ENCODE data around the gene GATAD2B.

Gene GATAD2B

DNA sequence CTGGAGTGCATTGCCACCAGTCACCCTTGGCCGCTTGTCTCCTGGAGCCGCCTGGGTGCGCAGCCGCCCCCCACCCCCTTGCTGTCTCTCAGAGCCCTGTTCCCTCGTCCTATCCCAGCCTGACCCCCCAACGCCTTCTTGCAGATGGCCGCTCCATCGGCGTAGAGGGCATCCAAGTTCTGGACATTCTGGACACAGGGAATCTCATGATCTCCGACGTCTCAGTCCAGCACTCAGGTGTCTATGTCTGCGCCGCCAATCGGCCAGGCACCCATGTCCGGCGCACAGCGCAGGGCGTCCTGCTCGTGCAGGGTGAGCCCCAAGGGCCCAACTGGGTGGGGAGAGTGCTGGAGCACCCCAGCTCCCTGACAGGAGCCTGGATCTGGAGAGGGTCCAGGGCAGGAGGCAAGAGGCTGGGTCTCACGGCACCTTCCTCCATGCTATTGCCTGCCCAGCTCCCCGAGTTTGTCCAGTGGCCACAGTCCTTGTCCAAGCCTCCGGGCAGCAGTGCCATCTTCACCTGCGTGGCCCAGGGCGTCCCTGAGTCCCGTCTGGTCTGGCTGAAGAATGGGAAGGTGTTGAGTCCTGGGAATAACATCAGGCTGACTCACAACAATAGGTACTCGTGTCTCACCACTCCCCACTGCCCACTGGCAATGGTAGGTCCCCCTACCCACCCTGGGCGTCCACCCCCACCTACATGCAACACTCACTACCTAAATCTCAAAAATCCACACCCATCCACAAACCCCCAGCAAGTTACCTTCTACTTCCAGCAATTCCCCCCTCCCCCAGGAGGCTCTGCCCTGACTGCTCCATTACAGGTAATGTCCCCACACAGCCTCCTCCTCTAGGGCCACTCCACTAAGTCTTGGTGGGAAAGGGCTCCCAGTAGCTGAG is 123.0 kb downstream of the GATAD2B start:
- in situ Hi-C loops (cut with HindIII; ENCODE audit: low pct_ligation_motif_present, low sequenced_read_pairs) = no loop called here
- Histone ChIP-seq H3K4me3 (ENCODE audit: low read depth, low read length) (no peak overlapping the region), H3K27me3 (replicated peaks) (no peaks in the 10 kb centered on the region), H3K36me3 (replicated peaks) (no peaks in the 10 kb centered on the region), H3K27ac (no peak overlapping the region)
- TF ChIP-seq, protein P1, sequence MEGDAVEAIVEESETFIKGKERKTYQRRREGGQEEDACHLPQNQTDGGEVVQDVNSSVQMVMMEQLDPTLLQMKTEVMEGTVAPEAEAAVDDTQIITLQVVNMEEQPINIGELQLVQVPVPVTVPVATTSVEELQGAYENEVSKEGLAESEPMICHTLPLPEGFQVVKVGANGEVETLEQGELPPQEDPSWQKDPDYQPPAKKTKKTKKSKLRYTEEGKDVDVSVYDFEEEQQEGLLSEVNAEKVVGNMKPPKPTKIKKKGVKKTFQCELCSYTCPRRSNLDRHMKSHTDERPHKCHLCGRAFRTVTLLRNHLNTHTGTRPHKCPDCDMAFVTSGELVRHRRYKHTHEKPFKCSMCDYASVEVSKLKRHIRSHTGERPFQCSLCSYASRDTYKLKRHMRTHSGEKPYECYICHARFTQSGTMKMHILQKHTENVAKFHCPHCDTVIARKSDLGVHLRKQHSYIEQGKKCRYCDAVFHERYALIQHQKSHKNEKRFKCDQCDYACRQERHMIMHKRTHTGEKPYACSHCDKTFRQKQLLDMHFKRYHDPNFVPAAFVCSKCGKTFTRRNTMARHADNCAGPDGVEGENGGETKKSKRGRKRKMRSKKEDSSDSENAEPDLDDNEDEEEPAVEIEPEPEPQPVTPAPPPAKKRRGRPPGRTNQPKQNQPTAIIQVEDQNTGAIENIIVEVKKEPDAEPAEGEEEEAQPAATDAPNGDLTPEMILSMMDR (IDR thresholded peaks at IDR 0.05; ENCODE audit: low read depth, low read length, missing control alignments) = no peak
- no peak for DNase-seq

DNA sequence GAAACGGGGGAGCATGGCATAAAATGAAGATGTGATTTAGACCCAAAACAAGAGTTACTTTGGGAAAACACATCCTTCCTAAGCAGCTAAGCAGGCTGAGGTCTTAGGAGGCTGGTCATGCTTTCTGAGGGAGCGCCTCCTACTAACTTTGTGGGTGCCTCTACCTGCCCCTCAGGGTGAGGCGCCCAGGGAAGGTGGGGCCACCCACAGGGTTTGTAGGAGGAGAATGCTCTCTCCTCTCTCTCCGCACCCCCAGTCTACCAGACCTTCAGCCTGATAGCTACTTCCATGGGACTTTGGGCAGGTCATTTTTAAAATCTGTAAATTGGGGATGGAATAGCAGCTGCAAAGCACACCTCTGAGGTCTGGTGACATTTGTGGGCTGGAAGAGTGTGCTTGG is 123.8 kb downstream of the GATAD2B start:
- Histone ChIP-seq H3K27me3 (replicated peaks) (no peaks in the 10 kb centered on the region), H3K36me3 (replicated peaks) (no peaks in the 10 kb centered on the region), H3K27ac (no peak overlapping the region), H3K4me3 (ENCODE audit: low read depth, low read length) (no peak overlapping the region)
- in situ Hi-C loops (cut with HindIII; ENCODE audit: low pct_ligation_motif_present, low sequenced_read_pairs) = no loop called here
- TF ChIP-seq, protein P1 (IDR thresholded peaks at IDR 0.05; ENCODE audit: low read depth, low read length, missing control alignments) = no peak
- no peak for DNase-seq

DNA sequence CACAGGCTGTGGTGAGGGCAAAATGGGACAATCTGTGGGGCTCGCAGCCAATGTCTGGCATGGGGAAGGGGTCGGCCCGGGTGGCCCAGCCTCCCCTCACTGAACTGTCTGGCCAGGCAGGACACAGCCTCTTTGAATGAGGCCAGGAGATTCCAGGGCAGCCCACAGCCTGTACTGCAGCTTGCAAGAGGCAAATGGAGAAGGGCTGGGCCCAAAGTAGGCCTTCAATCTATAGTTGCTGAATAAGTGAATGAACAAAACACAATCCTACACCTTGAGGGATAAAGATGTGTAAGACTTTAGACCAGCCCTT is 124.3 kb downstream of the GATAD2B start:
- no peak for DNase-seq
- Histone ChIP-seq H3K27ac (no peak overlapping the region), H3K4me3 (ENCODE audit: low read depth, low read length) (no peak overlapping the region), H3K27me3 (replicated peaks) (no peaks in the 10 kb centered on the region), H3K36me3 (replicated peaks) (no peaks in the 10 kb centered on the region)
- TF ChIP-seq, protein P1 (IDR thresholded peaks at IDR 0.05; ENCODE audit: low read depth, low read length, missing control alignments) = no peak
- in situ Hi-C loops (cut with HindIII; ENCODE audit: low pct_ligation_motif_present, low sequenced_read_pairs) = no loop called here

DNA sequence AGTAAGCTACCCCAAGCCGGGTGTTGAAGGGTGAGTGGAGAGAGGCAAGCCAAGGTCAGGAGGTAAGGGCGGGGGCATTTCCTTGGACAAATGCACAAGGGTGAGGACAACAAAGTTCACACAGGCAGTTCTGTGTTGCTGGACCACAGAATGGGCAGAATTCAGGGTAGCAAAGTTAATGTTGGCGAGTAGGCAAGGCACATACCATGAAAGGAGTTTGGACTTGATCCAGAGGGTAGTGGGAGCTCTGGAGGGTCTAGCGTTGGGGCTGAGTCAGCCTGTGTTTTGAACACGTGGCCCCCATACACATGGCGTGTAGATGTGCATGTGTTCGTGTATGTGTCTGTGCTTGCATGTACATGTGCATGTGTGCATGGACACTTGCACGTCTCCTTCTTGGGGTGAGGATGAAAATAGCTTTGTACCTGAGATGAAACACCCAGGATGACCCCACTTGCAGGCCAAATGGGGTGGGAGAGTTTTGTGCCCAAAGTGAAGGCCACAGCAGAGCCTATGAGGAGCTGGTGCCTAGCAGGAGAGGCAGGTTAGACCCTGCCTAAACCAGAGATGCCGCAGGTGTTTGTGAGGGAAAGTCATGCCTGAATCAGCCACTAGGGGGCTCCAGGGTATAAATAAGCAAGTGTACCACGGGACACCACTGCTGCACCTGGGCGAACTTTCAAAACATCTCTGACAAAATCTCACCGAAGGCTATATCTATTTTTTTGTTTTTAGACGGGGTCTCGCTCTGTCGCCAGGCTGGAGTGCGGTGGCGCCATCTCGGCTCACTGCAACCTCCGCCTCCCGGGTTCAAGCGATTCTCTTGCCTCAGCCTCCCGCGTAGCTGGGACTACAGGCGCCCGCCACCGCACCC is 125.7 kb downstream of the GATAD2B start:
- H3K27me3 ChIP-seq (replicated peaks) = no peaks in the 10 kb centered on the region
- in situ Hi-C loops (cut with HindIII; ENCODE audit: low pct_ligation_motif_present, low sequenced_read_pairs) = no loop called here
- DNase-seq = peak; percentile 59
- no peak overlapping the region for H3K27ac ChIP-seq
- TF ChIP-seq, protein P1 (IDR thresholded peaks at IDR 0.05; ENCODE audit: low read depth, low read length, missing control alignments) = peak; percentile 87
- H3K4me3 ChIP-seq (ENCODE audit: low read depth, low read length) = no peak overlapping the region
- no peaks in the 10 kb centered on the region for H3K36me3 ChIP-seq (replicated peaks)

DNA sequence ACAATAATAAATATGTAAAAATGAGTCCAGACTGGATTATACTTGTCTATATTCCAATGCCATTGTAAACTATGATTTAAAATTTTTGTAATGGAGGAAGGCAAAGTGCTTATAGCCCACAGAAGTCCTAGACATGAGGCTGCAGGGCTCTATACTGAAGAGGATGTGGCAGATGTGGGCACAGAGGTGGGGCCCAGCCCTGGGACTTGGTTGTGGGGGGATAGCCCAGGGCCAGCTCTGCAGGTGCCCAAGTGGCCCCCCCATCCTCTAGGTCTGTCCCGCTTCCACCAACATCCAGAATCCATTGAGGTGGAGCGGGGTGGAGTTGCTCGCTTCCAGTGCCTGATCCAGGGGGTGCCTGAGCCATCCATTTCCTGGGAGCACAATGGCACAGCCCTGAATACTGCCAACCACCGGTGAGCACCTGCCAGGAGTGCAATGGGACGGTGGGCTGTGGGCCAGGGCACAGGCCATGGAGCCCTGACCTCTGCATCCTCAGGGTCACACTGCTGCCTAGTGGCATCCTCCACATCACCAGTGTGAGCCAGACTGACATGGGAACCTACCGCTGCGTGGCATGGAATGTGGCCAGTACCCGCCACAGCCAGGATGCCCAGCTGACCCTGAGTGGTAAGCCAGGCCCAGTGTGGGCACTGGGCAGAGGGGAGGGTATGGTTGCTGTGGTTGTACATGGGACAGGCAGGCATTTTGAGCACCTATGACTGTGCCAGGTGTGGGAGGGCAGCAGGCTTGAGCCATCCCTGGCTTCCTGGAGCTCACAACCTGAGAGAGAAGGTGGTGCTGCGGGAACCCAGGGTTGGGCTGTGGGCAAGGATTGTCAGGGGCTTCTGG is 126.6 kb downstream of the GATAD2B start:
- H3K27me3 ChIP-seq (replicated peaks) = no peaks in the 10 kb centered on the region
- no peaks in the 10 kb centered on the region for H3K36me3 ChIP-seq (replicated peaks)
- in situ Hi-C loops (cut with HindIII; ENCODE audit: low pct_ligation_motif_present, low sequenced_read_pairs) = no loop called here
- H3K4me3 ChIP-seq (ENCODE audit: low read depth, low read length) = no peak overlapping the region
- no peak for DNase-seq
- H3K27ac ChIP-seq = no peak overlapping the region
- TF ChIP-seq, protein P1 (IDR thresholded peaks at IDR 0.05; ENCODE audit: low read depth, low read length, missing control alignments) = no peak
